Endothelial cell (in vitro differentiated cells): ENCODE measurements around the gene C10orf71. TPM values are rescaled to one million over a fixed set of nuclear protein-coding genes. Genes with fewer than 3 reads are reported as not detected.

Experiments
- DNase-seq: peaks from one replicate; pipeline ENCODE4 v3.0.0; 2021; ENCODE audit warnings: low spot score
- H3K27ac Mint-ChIP-seq: one replicate; pipeline ENCODE4 v1.8.0; 2021; ENCODE audit warnings: mixed read lengths, inconsistent platforms; ENCODE audit not compliant: unreplicated experiment
- H3K27me3 Mint-ChIP-seq: one replicate; pipeline ENCODE4 v1.8.0; 2021; ENCODE audit warnings: mild to moderate bottlenecking, moderate library complexity, mixed read lengths, inconsistent platforms; ENCODE audit not compliant: unreplicated experiment
- H3K36me3 Mint-ChIP-seq: one replicate; pipeline ENCODE4 v1.8.0; 2021; ENCODE audit warnings: mild to moderate bottlenecking, low read depth, mixed read lengths, inconsistent platforms; ENCODE audit not compliant: unreplicated experiment
- H3K4me1 Mint-ChIP-seq: one replicate; pipeline ENCODE4 v1.8.0; 2021; ENCODE audit warnings: mild to moderate bottlenecking, mixed read lengths, inconsistent platforms; ENCODE audit not compliant: unreplicated experiment
- H3K4me3 Mint-ChIP-seq: one replicate; pipeline ENCODE4 v1.8.0; 2021; ENCODE audit warnings: mild to moderate bottlenecking, mixed read lengths, inconsistent platforms; ENCODE audit not compliant: unreplicated experiment
- H3K9me3 Mint-ChIP-seq: one replicate; pipeline ENCODE4 v1.8.0; 2021; ENCODE audit warnings: mixed read lengths, inconsistent platforms; ENCODE audit not compliant: unreplicated experiment
- CTCF ChIP-seq: fragments of 200-600 bp; sonication (generic); IDR thresholded peaks from one replicate; pipeline ENCODE4 v1.5.0; 2021; ENCODE audit warnings: antibody characterized with exemption; ENCODE audit not compliant: unreplicated experiment
- total RNA-seq: library from RNA; stranded (reverse); fragmentation: NEBNext Ultra II Directional; extraction: Animal tissue kit (Norgen Biotek cat#: 25700); gene quantifications from one replicate; pipeline ENCODE4 v1.2.1, GENCODE V29; 2021; ENCODE audit not compliant: unreplicated experiment

C10orf71 gene
- total RNA-seq, 1 donor from 2014 or later: not detected

DNA sequence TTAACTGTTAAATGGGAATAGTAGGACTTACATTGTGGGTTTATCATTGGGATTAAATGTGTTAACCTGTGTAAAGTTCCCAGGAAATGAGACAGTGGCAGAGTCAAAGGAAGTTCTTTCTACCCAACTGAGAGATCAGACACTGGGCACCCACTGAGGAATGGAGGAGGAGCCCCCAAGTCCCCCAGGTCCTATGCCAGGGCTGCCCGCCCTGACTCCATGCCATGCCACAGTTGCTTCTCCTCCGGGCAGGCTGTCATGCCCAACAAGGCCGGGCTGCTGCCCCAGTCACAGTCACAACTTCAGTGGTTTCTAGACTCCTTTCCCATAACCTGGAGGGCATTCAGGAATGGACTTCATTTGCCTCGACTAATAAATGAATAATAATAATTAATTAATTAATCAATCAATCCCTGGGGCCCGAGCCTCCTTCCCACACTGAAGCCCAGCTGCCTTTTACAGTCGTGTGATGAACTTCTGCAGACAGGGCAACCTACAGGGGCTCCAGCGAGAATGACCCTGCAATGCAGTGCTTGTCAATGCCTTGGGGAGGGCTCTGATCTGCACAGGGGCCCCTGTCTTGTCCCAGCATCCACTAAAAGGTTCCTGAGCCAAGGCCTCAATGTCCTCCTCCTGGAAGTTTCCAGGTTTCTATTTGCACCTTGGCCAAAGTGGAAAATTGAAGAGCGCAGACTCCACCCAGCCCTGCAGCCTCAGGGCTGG, 64.5 kb downstream of the C10orf71 start:
- no peak for TF ChIP-seq CTCF
- H3K4me1 Mint-ChIP-seq: peaks cover 5% of the 10 kb centered on the region
- peaks cover 4% of the 10 kb centered on the region for H3K27me3 Mint-ChIP-seq
- no peaks in the 10 kb centered on the region for H3K9me3 Mint-ChIP-seq
- no peak overlapping the region for H3K27ac Mint-ChIP-seq
- H3K36me3 Mint-ChIP-seq: no peaks in the 10 kb centered on the region
- no peak for DNase-seq
- no peak overlapping the region for H3K4me3 Mint-ChIP-seq

- Mint-ChIP-seq H3K4me3 (no peak overlapping the region), H3K27me3 (peaks cover 4% of the 10 kb centered on the region), H3K27ac (no peak overlapping the region), H3K36me3 (no peaks in the 10 kb centered on the region), H3K4me1 (peaks cover 5% of the 10 kb centered on the region), H3K9me3 (no peaks in the 10 kb centered on the region)
- no peak for TF ChIP-seq CTCF
- no peak for DNase-seq
Measured at GRCh38 chr10:49364051-49364450, 65.1 kb downstream of the C10orf71 start.

DNA sequence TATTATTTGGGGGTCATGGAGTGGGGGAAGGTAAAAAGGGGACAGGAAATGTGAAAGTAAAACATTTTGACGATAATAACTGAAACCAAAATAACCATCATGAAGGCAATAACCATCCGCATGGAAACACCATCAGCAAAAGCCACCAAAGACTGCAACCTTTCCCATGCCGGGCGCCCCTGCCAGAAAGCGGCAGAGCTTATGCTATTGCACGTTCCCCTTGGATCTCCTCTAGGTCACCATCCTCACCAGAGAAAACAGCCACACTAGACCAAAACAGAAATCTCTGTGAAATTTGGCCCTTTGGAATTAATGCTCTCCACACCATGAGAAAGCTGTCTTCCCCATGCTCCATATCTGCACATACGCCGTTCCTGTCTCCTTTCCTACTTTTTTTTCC, 65.8 kb downstream of the C10orf71 start:
- no peak for DNase-seq
- no peak for TF ChIP-seq CTCF
- Mint-ChIP-seq H3K27me3 (peaks cover 4% of the 10 kb centered on the region), H3K4me1 (peaks cover 4% of the 10 kb centered on the region), H3K36me3 (no peaks in the 10 kb centered on the region), H3K9me3 (no peaks in the 10 kb centered on the region), H3K27ac (no peak overlapping the region), H3K4me3 (no peak overlapping the region)

- H3K27me3 Mint-ChIP-seq: peaks cover 4% of the 10 kb centered on the region
- H3K4me3 Mint-ChIP-seq: no peak overlapping the region
- no peaks in the 10 kb centered on the region for H3K4me1 Mint-ChIP-seq
- H3K36me3 Mint-ChIP-seq: no peaks in the 10 kb centered on the region
- H3K27ac Mint-ChIP-seq: no peak overlapping the region
- TF ChIP-seq CTCF: no peak
- H3K9me3 Mint-ChIP-seq: no peaks in the 10 kb centered on the region
- DNase-seq: no peak
Measured at GRCh38 chr10:49365275-49365674, 66.3 kb downstream of the C10orf71 start.

- Mint-ChIP-seq H3K36me3 (no peaks in the 10 kb centered on the region), H3K27ac (no peak overlapping the region), H3K9me3 (no peaks in the 10 kb centered on the region), H3K4me3 (no peak overlapping the region), H3K4me1 (no peaks in the 10 kb centered on the region), H3K27me3 (peaks cover 4% of the 10 kb centered on the region)
- peak; percentile 40 for DNase-seq
- no peak for TF ChIP-seq CTCF
Measured at GRCh38 chr10:49365675-49366415, 66.9 kb downstream of the C10orf71 start.
